LNCAP (cell line): Measurements from ENCODE around the gene LIMK1.

ENCODE experiments used
- CTCF ChIP-seq: fragments of 450-650 bp; IDR thresholded peaks from 2 replicates; pipeline ENCODE4 v1.5.1; 2017; ENCODE audit warnings: mild to moderate bottlenecking

Gene LIMK1

GRCh38 chr7:74104702-74105101 lies 21.1 kb downstream of the LIMK1 start:
- no peak for TF ChIP-seq CTCF

- TF ChIP-seq CTCF = no peak
Measured at GRCh38 chr7:74105992-74106391, 22.4 kb downstream of the LIMK1 start.

GRCh38 chr7:74106846-74107245 lies 23.2 kb downstream of the LIMK1 start:
- TF ChIP-seq CTCF = no peak

- no peak for TF ChIP-seq CTCF
Measured at GRCh38 chr7:74115326-74115725, 31.7 kb downstream of the LIMK1 start.

- TF ChIP-seq CTCF = no peak
Measured at GRCh38 chr7:74116356-74116755, 32.8 kb downstream of the LIMK1 start.

- no peak for TF ChIP-seq CTCF
Measured at GRCh38 chr7:74119831-74120230, 36.2 kb downstream of the LIMK1 start.

- TF ChIP-seq CTCF = no peak
Measured at GRCh38 chr7:74121401-74122249, 38.0 kb downstream of the LIMK1 start.
